Measurements from ENCODE around the gene PCDHGB1.

GRCh38 chr5:141384471-141385267 lies 34.8 kb downstream of the PCDHGB1 start:
- TF ChIP-seq GATA2 (IDR thresholded peaks at IDR 0.05; ENCODE audit: low read depth, low read length): no peak
- no peak for TF ChIP-seq GATA3 (IDR thresholded peaks at IDR 0.05; ENCODE audit: low read depth, low read length)
